HEK293 (cell line): ENCODE results near the gene SLC19A1.
"Not testable (repeated sequence)": the region's sequence is repeated elsewhere in the genome, so short reads cannot be mapped to it uniquely, and the experiment has no call there.

Source experiments
- GLIS2 ChIP-seq: fragments of 450-650 bp; formaldehyde crosslinking; IDR thresholded peaks from 2 replicates; pipeline ENCODE4 v1.5.1; 2016; ENCODE audit warnings: missing biosample characterization, missing genetic modification characterization
- ZNF274 ChIP-seq, 2 experiments: fragments of 200-500 bp in 1 of 2; fragments of 450-650 bp in 1 of 2; sonication (Bioruptor generic) in 1 of 2; formaldehyde crosslinking in 1 of 2; IDR thresholded peaks; 2 replicates each; pipeline versions ENCODE4 v1.5.1 to v1.6.1; 2014 to 2016; ENCODE audit warnings: borderline replicate concordance in 1 of 2, inconsistent platforms in 1 of 2, low read length in 1 of 2, missing biosample characterization in 1 of 2, missing genetic modification characterization in 1 of 2

DNA sequence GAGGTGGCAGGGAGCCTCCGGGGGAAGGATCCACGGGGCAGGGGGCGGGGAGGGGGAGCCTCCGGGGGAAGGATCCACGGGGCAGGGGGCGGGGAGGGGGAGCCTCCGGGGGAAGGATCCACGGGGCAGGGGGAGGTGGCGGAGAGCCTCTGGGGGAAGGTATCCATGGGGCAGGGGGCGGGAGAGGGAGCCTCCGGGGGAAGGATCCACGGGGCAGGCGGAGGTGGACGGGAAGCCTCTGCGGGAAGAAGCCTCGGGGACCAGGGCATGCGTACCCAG lies 11.2 kb downstream of the SLC19A1 start:
- not testable (repeated sequence) for TF ChIP-seq ZNF274 (IDR thresholded peaks at IDR 0.05; ENCODE audit: low read length); ZNF274 (tag by site-specific recombination; IDR thresholded peaks at IDR 0.05; ENCODE audit: borderline replicate concordance); GLIS2 (tag by site-specific recombination)
